ENCODE data around the gene PALLD. TPM values are rescaled to one million over a fixed set of nuclear protein-coding genes. Genes with fewer than 3 reads are reported as not detected.

Gene PALLD
- total and polyA plus RNA-seq, 2 of the 13 experiments (the other 11 are each of a cell fraction or from before 2014, with no cell fraction given), result 0.50 to 1.5 TPM

- TF ChIP-seq ADNP (CRISPR knock-in tag; IDR thresholded peaks at IDR 0.05) (no peak), RFX3 (CRISPR knock-in tag; IDR thresholded peaks at IDR 0.05) (no peak), GRHL1 (CRISPR knock-in tag; conservative IDR thresholded peaks at IDR 0.05) (no peak), ATF4 (CRISPR knock-in tag; IDR thresholded peaks at IDR 0.05) (no peak), ZNF672 (CRISPR knock-in tag; IDR thresholded peaks at IDR 0.05) (no peak), RFX1 (IDR thresholded peaks at IDR 0.05) (peak; percentile 43; the same call in 1 of the 2 replicates), ZNF530 (CRISPR knock-in tag; IDR thresholded peaks at IDR 0.05; ENCODE audit: low read depth) (no peak), FOSL2 (CRISPR knock-in tag; IDR thresholded peaks at IDR 0.05) (no peak), FLYWCH1 (CRISPR knock-in tag; IDR thresholded peaks at IDR 0.05) (no peak), HNF4A (CRISPR knock-in tag; IDR thresholded peaks at IDR 0.05) (peak; percentile 66), ZNF747 (CRISPR knock-in tag; IDR thresholded peaks at IDR 0.05; ENCODE audit: borderline replicate concordance) (no peak), ZC3H4 (CRISPR knock-in tag; IDR thresholded peaks at IDR 0.05; ENCODE audit: borderline replicate concordance) (no peak), FOSL1 (CRISPR knock-in tag; IDR thresholded peaks at IDR 0.05; ENCODE audit: borderline replicate concordance) (no peak), ZBTB39 (CRISPR knock-in tag; IDR thresholded peaks at IDR 0.05) (peak; percentile 90; the same call in 1 of the 2 replicates)
- TF ChIP-seq, protein P1, sequence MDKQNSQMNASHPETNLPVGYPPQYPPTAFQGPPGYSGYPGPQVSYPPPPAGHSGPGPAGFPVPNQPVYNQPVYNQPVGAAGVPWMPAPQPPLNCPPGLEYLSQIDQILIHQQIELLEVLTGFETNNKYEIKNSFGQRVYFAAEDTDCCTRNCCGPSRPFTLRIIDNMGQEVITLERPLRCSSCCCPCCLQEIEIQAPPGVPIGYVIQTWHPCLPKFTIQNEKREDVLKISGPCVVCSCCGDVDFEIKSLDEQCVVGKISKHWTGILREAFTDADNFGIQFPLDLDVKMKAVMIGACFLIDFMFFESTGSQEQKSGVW (CRISPR knock-in tag; IDR thresholded peaks at IDR 0.05; ENCODE audit: borderline replicate concordance), result no peak
- TF ChIP-seq, protein P2, sequence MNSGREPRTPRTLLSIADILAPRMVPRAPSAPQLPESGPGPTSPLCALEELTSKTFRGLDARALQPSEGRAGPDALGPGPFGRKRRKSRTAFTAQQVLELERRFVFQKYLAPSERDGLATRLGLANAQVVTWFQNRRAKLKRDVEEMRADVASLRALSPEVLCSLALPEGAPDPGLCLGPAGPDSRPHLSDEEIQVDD (CRISPR knock-in tag; IDR thresholded peaks at IDR 0.05; ENCODE audit: borderline replicate concordance), result no peak
- TF ChIP-seq, protein P3, sequence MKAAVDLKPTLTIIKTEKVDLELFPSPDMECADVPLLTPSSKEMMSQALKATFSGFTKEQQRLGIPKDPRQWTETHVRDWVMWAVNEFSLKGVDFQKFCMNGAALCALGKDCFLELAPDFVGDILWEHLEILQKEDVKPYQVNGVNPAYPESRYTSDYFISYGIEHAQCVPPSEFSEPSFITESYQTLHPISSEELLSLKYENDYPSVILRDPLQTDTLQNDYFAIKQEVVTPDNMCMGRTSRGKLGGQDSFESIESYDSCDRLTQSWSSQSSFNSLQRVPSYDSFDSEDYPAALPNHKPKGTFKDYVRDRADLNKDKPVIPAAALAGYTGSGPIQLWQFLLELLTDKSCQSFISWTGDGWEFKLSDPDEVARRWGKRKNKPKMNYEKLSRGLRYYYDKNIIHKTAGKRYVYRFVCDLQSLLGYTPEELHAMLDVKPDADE (CRISPR knock-in tag; IDR thresholded peaks at IDR 0.05), result no peak
- TF ChIP-seq, protein P4, sequence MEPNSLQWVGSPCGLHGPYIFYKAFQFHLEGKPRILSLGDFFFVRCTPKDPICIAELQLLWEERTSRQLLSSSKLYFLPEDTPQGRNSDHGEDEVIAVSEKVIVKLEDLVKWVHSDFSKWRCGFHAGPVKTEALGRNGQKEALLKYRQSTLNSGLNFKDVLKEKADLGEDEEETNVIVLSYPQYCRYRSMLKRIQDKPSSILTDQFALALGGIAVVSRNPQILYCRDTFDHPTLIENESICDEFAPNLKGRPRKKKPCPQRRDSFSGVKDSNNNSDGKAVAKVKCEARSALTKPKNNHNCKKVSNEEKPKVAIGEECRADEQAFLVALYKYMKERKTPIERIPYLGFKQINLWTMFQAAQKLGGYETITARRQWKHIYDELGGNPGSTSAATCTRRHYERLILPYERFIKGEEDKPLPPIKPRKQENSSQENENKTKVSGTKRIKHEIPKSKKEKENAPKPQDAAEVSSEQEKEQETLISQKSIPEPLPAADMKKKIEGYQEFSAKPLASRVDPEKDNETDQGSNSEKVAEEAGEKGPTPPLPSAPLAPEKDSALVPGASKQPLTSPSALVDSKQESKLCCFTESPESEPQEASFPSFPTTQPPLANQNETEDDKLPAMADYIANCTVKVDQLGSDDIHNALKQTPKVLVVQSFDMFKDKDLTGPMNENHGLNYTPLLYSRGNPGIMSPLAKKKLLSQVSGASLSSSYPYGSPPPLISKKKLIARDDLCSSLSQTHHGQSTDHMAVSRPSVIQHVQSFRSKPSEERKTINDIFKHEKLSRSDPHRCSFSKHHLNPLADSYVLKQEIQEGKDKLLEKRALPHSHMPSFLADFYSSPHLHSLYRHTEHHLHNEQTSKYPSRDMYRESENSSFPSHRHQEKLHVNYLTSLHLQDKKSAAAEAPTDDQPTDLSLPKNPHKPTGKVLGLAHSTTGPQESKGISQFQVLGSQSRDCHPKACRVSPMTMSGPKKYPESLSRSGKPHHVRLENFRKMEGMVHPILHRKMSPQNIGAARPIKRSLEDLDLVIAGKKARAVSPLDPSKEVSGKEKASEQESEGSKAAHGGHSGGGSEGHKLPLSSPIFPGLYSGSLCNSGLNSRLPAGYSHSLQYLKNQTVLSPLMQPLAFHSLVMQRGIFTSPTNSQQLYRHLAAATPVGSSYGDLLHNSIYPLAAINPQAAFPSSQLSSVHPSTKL (CRISPR knock-in tag; IDR thresholded peaks at IDR 0.05), result no peak
These were observed 423.0 kb downstream of the PALLD start (continued) for GRCh38 chr4:168919706-168920324.
